Measurements from ENCODE around the gene TFPT. TPM values are rescaled to one million over a fixed set of nuclear protein-coding genes. Genes with fewer than 3 reads are reported as not detected.
"Not testable (repeated sequence)": the region's sequence is repeated elsewhere in the genome, so short reads cannot be mapped to it uniquely, and the experiment has no call there.

The TFPT gene
- total RNA-seq, 4 donors from 2014 or later = 7.7 to 17.9 (median 13.5) TPM

- Histone ChIP-seq H3K27me3 (no peaks in the 10 kb centered on the region), H3K36me3 (peaks cover 6 to 16% of the 10 kb centered on the region in 2 donors), H3K4me1 (peaks cover 7 to 10% of the 10 kb centered on the region in 2 donors), H3K4me3 (replicated peaks in 1 of 3) (peak within 1 kb of the TSS; percentile 34 to 64 (median 57)), H3K9me3 (no peaks in the 10 kb centered on the region), H3K27ac (peak within 1 kb of the TSS in 1 of 3 donors; percentile 60)
- TF ChIP-seq POLR2A (IDR thresholded peaks at IDR 0.05) (peak in 1 of 2 donors; percentile 59), CTCF (IDR thresholded peaks at IDR 0.05) (no peak)
- peak; percentile 98 to 99 for DNase-seq
- intact Hi-C loops (cut with DNase I) = no loop called here
- WGBS, 2 donors = 2 to 10% methylated on average over 17 to 44 of the region's 54 CpGs
These were observed 12.9 kb downstream of the TFPT start, which contains the start of gene NDUFA3 for GRCh38 chr19:54102421-54103169. Gene NDUFA3, plus strand, starts transcription at chr19:54102855. Its CDS starts 24 bp downstream, at chr19:54102879.

DNA sequence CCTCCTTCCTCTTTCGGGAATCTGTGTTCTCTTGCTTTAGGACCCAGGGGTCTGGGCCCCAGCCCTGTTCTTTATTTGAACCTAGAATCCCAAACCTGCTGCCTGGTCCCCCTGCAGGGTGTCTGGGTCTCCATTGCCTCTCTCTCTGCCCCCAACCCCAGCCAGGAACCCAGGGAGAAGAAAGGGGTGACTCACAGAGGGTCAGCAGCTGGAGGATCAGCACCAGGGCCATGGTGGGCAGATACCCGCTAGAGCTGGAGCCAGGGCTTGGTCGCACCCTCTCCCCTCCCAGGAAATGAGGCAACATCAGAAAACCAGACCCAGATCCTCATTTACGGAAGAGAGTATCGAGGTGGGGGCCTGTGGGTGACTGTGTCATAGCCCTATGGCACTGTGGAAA, 14.9 kb downstream of the TFPT start, which contains the start of gene OSCAR:
Gene OSCAR (minus strand): TSS at position 243 of the 400 bp plus-strand sequence. CDS start 11 bp downstream, at position 232.
- no peak for TF ChIP-seq CTCF (IDR thresholded peaks at IDR 0.05)
- TF ChIP-seq POLR2A (IDR thresholded peaks at IDR 0.05) = no peak
- intact Hi-C loops (cut with DNase I) = no loop called here
- no peaks in the 10 kb centered on the region for H3K36me3 ChIP-seq
- H3K27me3 ChIP-seq = peaks cover 2% of the 10 kb centered on the region
- no peak within 1 kb of the TSS for H3K4me3 ChIP-seq (replicated peaks in 1 of 3)
- no peaks in the 10 kb centered on the region for H3K9me3 ChIP-seq
- DNase-seq = no peak
- H3K27ac ChIP-seq = no peak within 1 kb of the TSS
- 58 to 69% methylated on average over 5 of the region's 5 CpGs for WGBS, 2 donors
- H3K4me1 ChIP-seq = peaks cover 13 to 15% of the 10 kb centered on the region in 2 donors

DNA sequence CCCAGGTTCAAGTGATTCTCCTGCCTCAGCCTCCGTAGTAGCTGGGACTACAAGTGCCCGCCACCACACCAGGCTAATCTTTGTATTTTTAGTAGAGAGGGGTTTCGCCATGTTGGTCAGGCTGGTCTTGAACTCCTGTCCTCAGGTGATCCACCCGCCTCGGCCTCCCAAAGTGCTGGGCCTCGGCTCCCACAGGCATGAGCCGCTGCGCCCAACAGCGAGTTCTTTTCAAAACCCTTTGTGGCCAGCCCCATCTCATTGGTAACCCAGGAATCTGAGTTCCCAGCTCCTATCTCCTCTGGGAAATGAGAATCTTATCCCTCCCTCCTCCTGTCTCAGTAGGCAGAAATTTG, 15.6 kb downstream of the TFPT start:
- H3K27ac ChIP-seq; H3K9me3 ChIP-seq; DNase-seq; H3K27me3 ChIP-seq; H3K4me3 ChIP-seq (replicated peaks in 1 of 3); intact Hi-C loops (cut with DNase I); H3K36me3 ChIP-seq: not testable (repeated sequence)
- 77 to 78% methylated on average over 9 of the region's 9 CpGs for whole genome bisulfite sequencing, 2 donors
- H3K4me1 ChIP-seq = peaks cover 15% of the 10 kb centered on the region in 2 donors

DNA sequence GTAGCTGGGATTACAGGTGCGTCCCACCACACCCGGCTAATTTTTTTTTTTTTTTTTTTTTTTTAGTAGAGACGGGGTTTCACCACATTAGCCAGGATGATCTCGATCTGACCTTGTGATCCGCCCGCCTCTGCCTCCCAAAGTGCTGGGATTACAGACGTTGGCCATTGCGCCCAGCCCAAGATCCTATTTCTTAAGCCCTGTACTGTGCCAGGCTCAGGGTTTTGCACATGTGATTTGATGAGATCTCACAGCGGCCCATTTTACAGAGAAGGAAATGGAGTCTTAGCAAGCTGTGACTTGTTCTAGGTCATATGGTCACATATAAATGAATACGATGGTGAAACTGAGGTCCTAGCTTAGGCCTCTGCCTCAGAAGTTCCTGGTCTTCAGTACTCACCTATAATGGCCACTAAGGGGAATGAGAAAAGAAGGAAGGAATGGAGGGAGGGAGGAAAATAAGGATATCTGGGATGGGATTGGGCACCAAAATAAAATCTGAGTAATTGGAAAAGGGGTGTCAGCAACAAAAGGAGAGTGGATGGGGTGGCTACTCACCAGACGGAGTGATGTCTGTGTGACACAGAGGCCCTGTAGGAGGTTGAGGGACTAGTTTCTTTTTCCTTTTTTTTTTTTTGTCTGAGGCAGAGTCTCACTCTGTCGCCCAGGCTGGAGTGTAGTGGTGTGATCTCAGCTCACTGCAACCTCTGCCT, 16.1 kb downstream of the TFPT start:
- no peaks in the 10 kb centered on the region for H3K9me3 ChIP-seq
- intact Hi-C loops (cut with DNase I) = no loop called here
- DNase-seq = no peak
- no peaks in the 10 kb centered on the region for H3K36me3 ChIP-seq
- H3K4me3 ChIP-seq (replicated peaks in 1 of 3) = no peak overlapping the region
- no peak for TF ChIP-seq CTCF (IDR thresholded peaks at IDR 0.05)
- TF ChIP-seq POLR2A (IDR thresholded peaks at IDR 0.05) = no peak
- H3K27ac ChIP-seq = no peak overlapping the region
- H3K4me1 ChIP-seq = peaks cover 15% of the 10 kb centered on the region in 2 donors
- 83 to 86% methylated on average over 12 of the region's 12 CpGs for WGBS, 2 donors
- H3K27me3 ChIP-seq = peaks cover 4% of the 10 kb centered on the region

DNA sequence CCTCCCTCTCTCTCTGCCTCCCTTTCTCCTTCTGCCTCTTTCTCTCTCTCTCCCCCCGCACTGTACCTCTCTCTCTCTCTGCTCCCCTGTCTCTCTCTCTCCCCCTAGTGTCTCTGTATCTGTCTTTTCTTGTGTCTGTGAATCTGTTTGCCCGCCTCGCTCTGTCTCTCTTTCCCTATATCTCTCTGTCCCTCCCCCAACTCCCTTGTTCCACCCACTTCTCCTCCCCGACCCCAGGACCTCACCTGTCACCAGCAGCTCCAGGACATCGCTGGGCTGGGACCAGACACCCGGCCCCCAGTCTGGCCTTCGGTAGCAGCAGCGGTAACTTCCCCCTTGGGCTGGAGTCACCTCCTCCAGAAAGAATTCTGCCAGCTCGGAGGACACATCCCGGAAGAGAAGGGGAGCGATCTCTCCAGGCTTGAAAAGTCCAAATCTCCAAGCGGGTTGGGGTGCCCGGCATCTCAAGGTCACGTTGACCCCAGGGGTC, 18.8 kb downstream of the TFPT start:
- 13 to 17% methylated on average over 13 of the region's 14 CpGs for WGBS, 2 donors
- peaks cover 4% of the 10 kb centered on the region for H3K27me3 ChIP-seq
- H3K36me3 ChIP-seq = no peaks in the 10 kb centered on the region

DNA sequence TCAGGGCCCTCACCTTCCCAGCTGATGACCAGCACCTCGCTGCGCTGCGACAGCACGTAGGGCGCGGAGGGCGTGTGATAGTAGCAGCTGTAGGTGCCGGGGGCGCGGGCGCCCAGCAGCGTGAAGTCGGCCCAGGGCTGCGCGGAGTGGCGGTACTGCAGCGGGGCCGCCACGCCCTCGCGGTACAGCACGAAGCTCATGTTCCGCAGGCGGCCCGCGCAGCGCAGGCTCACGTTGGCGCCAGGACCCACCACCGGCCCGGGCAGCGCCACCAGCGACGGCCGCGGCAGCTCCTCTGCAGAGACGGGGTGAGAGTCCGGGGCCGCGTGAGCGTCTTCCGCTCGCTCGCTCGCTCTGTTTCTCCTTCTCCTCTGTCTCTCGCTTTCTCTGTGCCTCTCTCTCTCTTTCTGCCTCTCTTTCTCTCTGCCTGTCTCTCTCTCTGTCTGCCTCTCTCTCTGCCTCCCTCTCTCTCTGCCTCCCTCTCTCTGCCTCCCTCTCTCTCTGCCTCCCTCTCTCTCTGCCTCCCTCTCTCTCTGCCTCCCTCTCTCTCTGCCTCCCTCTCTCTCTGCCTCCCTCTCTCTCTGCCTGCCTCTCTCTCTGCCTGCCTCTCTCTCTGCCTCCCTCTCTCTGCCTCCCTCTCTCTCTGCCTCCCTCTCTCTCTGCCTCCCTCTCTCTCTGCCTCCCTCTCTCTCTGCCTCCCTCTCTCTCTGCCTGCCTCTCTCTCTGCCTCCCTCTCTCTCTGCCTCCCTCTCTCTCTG, 19.4 kb downstream of the TFPT start:
- intact Hi-C loops (cut with DNase I); H3K9me3 ChIP-seq; H3K4me1 ChIP-seq; H3K36me3 ChIP-seq; H3K27ac ChIP-seq; H3K27me3 ChIP-seq: not testable (repeated sequence)
- 1 to 2% methylated on average over 20 to 27 of the region's 46 CpGs for WGBS, 2 donors
- DNase-seq = peak; percentile 25 to 42
- H3K4me3 ChIP-seq (replicated peaks in 1 of 3) = peak overlapping the region in 1 of 3 donors; percentile 1

More for the DNA sequence above, 18.8 kb downstream of the TFPT start:
- TF ChIP-seq CTCF (IDR thresholded peaks at IDR 0.05) (no peak), POLR2A (IDR thresholded peaks at IDR 0.05) (no peak)
- no peak for DNase-seq
- no peak overlapping the region for H3K27ac ChIP-seq
- H3K4me1 ChIP-seq = peaks cover 5 to 8% of the 10 kb centered on the region in 2 donors
- H3K4me3 ChIP-seq (replicated peaks in 1 of 3) = no peak overlapping the region
- H3K9me3 ChIP-seq = no peaks in the 10 kb centered on the region
- intact Hi-C loops (cut with DNase I) = no loop called here
